GM19397 (cell line): ENCODE results near the gene ZFYVE28.

Experiments used
- ATAC-seq: cut with Tn5 transposase; IDR thresholded peaks from one replicate; pipeline ENCODE4 v1.9.1; 2021; ENCODE audit warnings: mild to moderate bottlenecking, moderate library complexity; ENCODE audit not compliant: unreplicated experiment

The ZFYVE28 gene

GRCh38 chr4:2334826-2335728, 83.4 kb downstream of the ZFYVE28 start:
- no peak for ATAC-seq

GRCh38 chr4:2333916-2334644, 84.4 kb downstream of the ZFYVE28 start:
- ATAC-seq = no peak

DNA sequence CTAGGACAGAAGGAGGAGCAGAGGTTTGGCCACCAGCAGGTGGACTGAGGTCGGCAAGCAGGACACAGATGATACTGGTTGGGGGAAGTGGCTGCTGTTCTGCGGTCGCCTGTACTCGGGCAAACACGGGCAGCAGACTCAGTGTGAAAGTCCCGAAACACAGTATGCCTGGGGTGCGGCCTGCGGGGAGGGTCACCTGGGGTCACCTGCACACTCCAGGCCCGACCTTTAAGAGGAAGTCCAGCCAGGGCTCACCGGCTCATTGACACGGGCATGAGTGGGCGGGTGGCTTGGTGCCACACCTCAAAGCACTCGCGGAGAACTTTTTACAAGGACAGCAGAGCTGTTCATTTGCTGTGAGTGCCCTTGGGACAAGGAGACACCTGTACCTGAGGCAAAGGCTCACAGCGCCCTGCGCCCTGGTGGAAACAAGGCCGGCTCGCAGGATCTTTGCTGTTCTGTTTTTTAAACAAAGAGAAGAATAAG, 85.0 kb downstream of the ZFYVE28 start:
- ATAC-seq = no peak

DNA sequence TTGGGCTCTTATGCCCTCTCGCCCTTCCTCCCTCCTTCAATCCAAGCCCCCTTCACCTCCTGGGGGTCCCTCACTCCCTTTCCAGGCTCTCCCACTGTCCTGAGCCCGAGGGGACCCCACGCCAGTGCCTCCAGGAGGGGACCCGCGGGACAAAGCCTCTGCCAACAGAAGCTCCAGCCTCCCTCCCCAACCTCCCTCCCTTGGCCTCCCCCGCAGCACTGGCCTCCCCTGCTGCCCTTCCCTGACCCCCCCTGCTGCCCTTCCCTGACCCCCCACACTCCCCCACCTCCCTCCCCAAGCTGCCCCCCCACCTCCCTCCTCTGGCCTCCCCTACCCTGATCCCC, 85.5 kb downstream of the ZFYVE28 start:
- ATAC-seq = no peak

DNA sequence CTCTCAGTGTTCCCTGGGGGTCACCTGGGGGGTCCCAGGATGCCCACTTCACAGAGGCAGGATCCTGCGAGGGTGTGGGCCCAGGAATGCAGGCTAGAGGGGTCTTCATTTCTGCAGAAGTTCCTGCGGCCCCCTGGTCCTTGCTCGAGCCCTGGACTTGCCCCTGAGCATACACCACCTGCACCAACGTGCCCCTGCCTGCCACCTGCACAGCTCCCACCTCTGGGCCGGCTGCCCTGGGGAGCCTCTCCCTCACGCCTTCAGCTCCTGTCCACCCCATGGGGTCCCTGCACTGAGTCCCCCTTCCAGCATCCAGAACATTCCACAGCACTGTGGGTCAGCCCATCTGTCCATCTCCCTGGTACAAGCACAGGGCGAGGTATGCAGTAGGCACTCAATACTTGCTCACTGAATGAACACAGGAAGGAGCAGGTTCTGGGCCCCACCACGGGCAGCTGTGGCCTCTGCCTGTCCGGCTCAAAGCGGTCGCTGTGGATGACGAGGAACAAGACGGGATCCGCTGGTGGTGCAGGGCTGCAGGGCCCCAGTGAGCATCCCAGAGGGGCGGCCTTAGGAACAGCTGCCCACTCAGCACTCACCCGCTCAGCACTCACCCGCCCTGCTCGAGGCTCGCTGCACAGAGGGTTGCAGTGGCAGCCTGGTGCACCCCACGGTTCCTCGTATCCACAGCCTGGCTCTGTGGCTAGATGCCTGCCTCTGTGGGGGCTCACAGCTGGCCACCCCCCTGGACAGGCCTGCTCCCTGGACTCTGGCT, 86.1 kb downstream of the ZFYVE28 start:
- no peak for ATAC-seq

- no peak for ATAC-seq
Measured at GRCh38 chr4:2331519-2332200, 86.8 kb downstream of the ZFYVE28 start.

- ATAC-seq = no peak
Measured at GRCh38 chr4:2331043-2331420, 87.4 kb downstream of the ZFYVE28 start.

GRCh38 chr4:2330091-2331042, 88.1 kb downstream of the ZFYVE28 start:
- ATAC-seq = no peak

GRCh38 chr4:2327579-2327978, 90.9 kb downstream of the ZFYVE28 start:
- ATAC-seq = no peak

DNA sequence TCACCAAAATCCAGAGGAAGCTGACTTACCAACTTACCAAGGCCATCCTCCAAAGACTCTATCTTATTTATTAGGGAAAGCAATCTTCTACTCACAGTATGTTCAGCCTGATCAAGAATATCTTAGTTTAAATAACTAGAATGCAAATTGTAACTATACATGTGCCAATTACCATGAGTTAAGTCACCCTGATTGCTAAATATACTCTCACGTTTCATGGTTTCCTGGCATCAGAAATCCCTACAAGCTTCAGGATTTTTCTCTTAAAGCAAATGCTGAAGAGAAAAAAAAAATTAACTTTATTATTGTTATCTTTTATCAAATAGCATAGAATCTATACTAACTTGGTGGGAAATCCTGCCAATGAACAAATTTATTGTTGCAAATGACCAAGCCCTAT, 93.6 kb downstream of the ZFYVE28 start:
- no peak for ATAC-seq

DNA sequence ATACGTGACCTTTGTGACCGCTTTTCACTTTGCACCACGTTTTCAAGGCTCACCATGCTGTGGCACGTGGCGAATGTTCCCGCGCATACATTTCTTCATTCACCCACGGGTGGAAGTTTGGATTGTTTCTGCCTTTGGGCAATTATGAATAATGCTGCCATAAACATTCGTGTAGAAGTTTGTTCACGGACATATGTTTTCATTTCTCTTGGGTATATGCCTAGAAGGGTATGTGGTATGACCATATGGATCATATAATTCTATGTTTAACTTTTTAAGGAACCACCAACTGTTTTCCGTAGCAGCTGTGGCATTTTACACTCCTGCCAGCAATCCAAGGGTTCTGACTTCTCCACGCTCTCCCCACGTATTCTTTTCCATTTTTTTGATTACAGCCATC, 95.6 kb downstream of the ZFYVE28 start:
- no peak for ATAC-seq

DNA sequence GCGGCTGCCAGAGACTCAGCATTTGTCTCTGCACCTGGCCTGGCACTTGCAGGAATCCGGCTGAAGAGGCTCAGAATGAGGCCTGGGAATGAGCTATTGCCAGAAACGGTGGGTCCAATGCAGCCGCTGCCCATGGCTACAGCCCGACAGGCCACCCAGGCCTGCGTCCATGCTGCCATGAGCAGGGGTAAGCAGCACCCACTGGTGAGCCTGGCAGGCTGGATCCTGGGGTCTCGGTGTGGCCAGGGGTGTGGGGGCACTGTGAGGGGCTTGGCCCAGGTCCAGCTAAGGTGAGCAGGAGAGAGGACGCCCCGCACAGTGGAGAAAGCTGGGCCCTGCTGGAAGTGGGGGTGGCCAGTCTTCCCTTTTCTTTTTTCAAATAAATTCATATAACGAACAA, 96.2 kb downstream of the ZFYVE28 start:
- no peak for ATAC-seq

DNA sequence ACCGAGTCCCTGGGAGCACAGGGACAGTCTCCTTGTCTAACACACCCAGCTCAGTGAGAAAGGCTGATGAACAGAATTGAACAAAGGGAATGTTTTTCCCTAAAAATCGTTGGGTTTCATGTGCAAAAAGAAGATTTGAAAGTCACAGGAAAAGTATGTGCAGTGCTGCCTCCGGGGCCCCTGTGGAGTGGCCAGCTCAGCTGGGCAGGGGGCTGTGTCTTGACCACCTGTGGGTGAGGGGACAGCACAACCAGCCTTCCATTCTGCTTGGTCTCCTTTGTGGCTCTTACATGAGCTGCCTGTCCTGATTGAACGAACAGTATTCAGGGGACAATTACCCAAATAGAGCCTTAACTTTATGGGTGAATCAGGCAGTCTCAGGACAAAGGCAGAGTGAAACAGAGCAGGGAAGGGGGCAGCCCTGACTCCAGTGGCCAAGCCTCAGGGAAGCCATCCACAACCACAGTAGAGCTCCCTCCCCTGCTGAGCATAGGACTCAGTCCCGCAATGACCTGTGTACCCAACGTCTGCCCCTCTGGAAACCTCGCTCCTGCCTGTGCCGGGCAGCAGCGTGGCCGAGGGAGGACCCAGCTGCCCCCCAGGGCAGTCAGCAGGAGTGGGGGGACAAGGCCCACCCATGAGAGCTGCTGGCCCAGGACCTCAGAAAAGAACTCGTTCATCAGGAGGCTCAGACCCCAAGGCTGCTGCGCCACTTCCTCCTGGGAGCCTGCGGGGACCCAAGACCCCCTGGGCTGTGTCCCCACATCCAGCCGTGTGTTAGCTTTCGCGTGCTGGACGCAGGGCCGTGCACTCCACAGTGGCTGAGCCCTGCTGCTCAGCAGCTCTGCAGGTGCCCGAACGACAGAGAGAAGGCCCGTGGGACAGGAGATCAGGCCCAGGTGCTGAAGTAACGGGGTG, 96.9 kb downstream of the ZFYVE28 start:
- no peak for ATAC-seq

- ATAC-seq = no peak
Measured at GRCh38 chr4:2320746-2321145, 97.7 kb downstream of the ZFYVE28 start.

- ATAC-seq = no peak
Measured at GRCh38 chr4:2320152-2320551, 98.3 kb downstream of the ZFYVE28 start.

GRCh38 chr4:2318885-2319284, 99.6 kb downstream of the ZFYVE28 start:
- no peak for ATAC-seq

GRCh38 chr4:2318476-2318875, 100.0 kb downstream of the ZFYVE28 start:
- no peak for ATAC-seq

- no peak for ATAC-seq
Measured at GRCh38 chr4:2313366-2313765, 105.1 kb downstream of the ZFYVE28 start.
